Hematopoietic multipotent progenitor cell (in vitro differentiated cells): ENCODE data around the gene CHRM5. TPM values are rescaled to one million over a fixed set of nuclear protein-coding genes. Genes with fewer than 3 reads are reported as not detected.
A peak's percentile ranks its signal among the peaks of the same experiment; 100 is the strongest.

Source experiments
- DNase-seq, 3 donors: peaks; one replicate each; pipeline ENCODE4 v3.0.0-alpha.2; 2011 to 2015; ENCODE audit warnings: low read depth in 2 of 3, low spot score in 2 of 3
- total RNA-seq: library from RNA; depleted of rRNA; stranded (reverse); fragments of >200 nt; gene quantifications from one replicate; pipeline ENCODE4 v1.2.3, GENCODE V29; 2012

CHRM5 gene
- total RNA-seq, result under 0.01 TPM

- DNase-seq, result no peak
Measured at GRCh38 chr15:33968224-33968623, at the start of gene CHRM5. CHRM5 (plus strand) TSS chr15:33968497; CDS start chr15:34062718, 94,221 bp downstream.

GRCh38 chr15:33923446-33923845 lies 44.9 kb upstream of the CHRM5 start:
- no peak for DNase-seq

- DNase-seq, result no peak
Measured at GRCh38 chr15:33926260-33926659, 42.0 kb upstream of the CHRM5 start.

- DNase-seq, result no peak
Measured at GRCh38 chr15:33932734-33933133, 35.6 kb upstream of the CHRM5 start.

- DNase-seq, result no peak
Measured at GRCh38 chr15:33934396-33934795, 33.9 kb upstream of the CHRM5 start.

- no peak for DNase-seq
Measured at GRCh38 chr15:33934921-33935320, 33.4 kb upstream of the CHRM5 start.

GRCh38 chr15:33941279-33942063 lies 26.8 kb upstream of the CHRM5 start:
- DNase-seq, result no peak

GRCh38 chr15:33946152-33946551 lies 22.1 kb upstream of the CHRM5 start:
- DNase-seq, result no peak

- DNase-seq, result no peak
Measured at GRCh38 chr15:33955945-33956344, 12.4 kb upstream of the CHRM5 start.

GRCh38 chr15:33956397-33956796 lies 11.9 kb upstream of the CHRM5 start:
- peak in 1 of 3 donors; percentile 73 for DNase-seq

- peak in 1 of 3 donors; percentile 76 for DNase-seq
Measured at GRCh38 chr15:33959844-33960548, 8.3 kb upstream of the CHRM5 start.

GRCh38 chr15:33960549-33960935 lies 7.8 kb upstream of the CHRM5 start:
- no peak for DNase-seq

GRCh38 chr15:33963831-33964664 lies 4.2 kb upstream of the CHRM5 start:
- peak in 1 of 3 donors; percentile 61 for DNase-seq

GRCh38 chr15:33964665-33965040 lies 3.6 kb upstream of the CHRM5 start:
- DNase-seq, result no peak

- DNase-seq, result no peak
Measured at GRCh38 chr15:33968821-33969220, 524 bp downstream of the CHRM5 start.

- DNase-seq, result no peak
Measured at GRCh38 chr15:33971811-33972210, 3.5 kb downstream of the CHRM5 start.

GRCh38 chr15:33975022-33975565 lies 6.8 kb downstream of the CHRM5 start:
- peak in 1 of 3 donors; percentile 25 for DNase-seq

- no peak for DNase-seq
Measured at GRCh38 chr15:33980159-33980558, 11.9 kb downstream of the CHRM5 start.

GRCh38 chr15:33982516-33982915 lies 14.2 kb downstream of the CHRM5 start:
- no peak for DNase-seq

- DNase-seq, result no peak
Measured at GRCh38 chr15:33985287-33985686, 17.0 kb downstream of the CHRM5 start.

GRCh38 chr15:33985751-33986150 lies 17.5 kb downstream of the CHRM5 start:
- DNase-seq, result no peak
